Limb (tissue), 2 donors: Measurements from ENCODE around the gene UBE2QL1.
"Not testable (repeated sequence)": the region's sequence is repeated elsewhere in the genome, so short reads cannot be mapped to it uniquely, and the experiment has no call there.

Source experiments
- DNase-seq, 2 donors: peaks; one replicate each; pipeline ENCODE4 v3.0.0-alpha.2; 2016; ENCODE audit errors: extremely low spot score in 2 of 2

The UBE2QL1 gene

GRCh38 chr5:6495433-6496206 lies 47.0 kb downstream of the UBE2QL1 start:
- no peak for DNase-seq

GRCh38 chr5:6496207-6496584 lies 47.5 kb downstream of the UBE2QL1 start:
- DNase-seq = no peak

GRCh38 chr5:6496636-6497035 lies 48.0 kb downstream of the UBE2QL1 start:
- DNase-seq = no peak

- no peak for DNase-seq
These were observed 48.6 kb downstream of the UBE2QL1 start for GRCh38 chr5:6497262-6497661.

GRCh38 chr5:6498968-6499367 lies 50.3 kb downstream of the UBE2QL1 start:
- no peak for DNase-seq

GRCh38 chr5:6501701-6502100 lies 53.0 kb downstream of the UBE2QL1 start:
- DNase-seq = no peak

- no peak for DNase-seq
These were observed 53.8 kb downstream of the UBE2QL1 start for GRCh38 chr5:6502421-6502820.

- no peak for DNase-seq
These were observed 54.7 kb downstream of the UBE2QL1 start for GRCh38 chr5:6503342-6503741.

GRCh38 chr5:6504677-6505415 lies 56.2 kb downstream of the UBE2QL1 start:
- DNase-seq = no peak

- no peak for DNase-seq
These were observed 56.7 kb downstream of the UBE2QL1 start for GRCh38 chr5:6505416-6505755.

GRCh38 chr5:6505783-6506557 lies 57.3 kb downstream of the UBE2QL1 start:
- no peak for DNase-seq

GRCh38 chr5:6506611-6507010 lies 58.0 kb downstream of the UBE2QL1 start:
- no peak for DNase-seq

GRCh38 chr5:6508931-6509330 lies 60.3 kb downstream of the UBE2QL1 start:
- DNase-seq = no peak

GRCh38 chr5:6510132-6510531 lies 61.5 kb downstream of the UBE2QL1 start:
- no peak for DNase-seq

GRCh38 chr5:6510973-6511372 lies 62.3 kb downstream of the UBE2QL1 start:
- no peak for DNase-seq

GRCh38 chr5:6515812-6516211 lies 67.2 kb downstream of the UBE2QL1 start:
- not testable (repeated sequence) for DNase-seq

GRCh38 chr5:6516823-6517222 lies 68.2 kb downstream of the UBE2QL1 start:
- no peak for DNase-seq

- no peak for DNase-seq
These were observed 68.9 kb downstream of the UBE2QL1 start for GRCh38 chr5:6517510-6517909.

- DNase-seq = no peak
These were observed 69.8 kb downstream of the UBE2QL1 start for GRCh38 chr5:6518298-6519057.

- DNase-seq = no peak
These were observed 71.5 kb downstream of the UBE2QL1 start for GRCh38 chr5:6520201-6520600.

- DNase-seq = no peak
These were observed 73.7 kb downstream of the UBE2QL1 start for GRCh38 chr5:6522331-6522730.

- DNase-seq = no peak
These were observed 74.3 kb downstream of the UBE2QL1 start for GRCh38 chr5:6522923-6523322.
